GM21825 (cell line): ENCODE results near the gene MICA.
"Not testable (repeated sequence)": the region's sequence is repeated elsewhere in the genome, so short reads cannot be mapped to it uniquely, and the experiment has no call there.

Source experiments
- ATAC-seq: cut with Tn5 transposase; IDR thresholded peaks from one replicate; pipeline ENCODE4 v1.9.1; 2021; ENCODE audit warnings: mild to moderate bottlenecking, moderate library complexity; ENCODE audit not compliant: unreplicated experiment

Gene MICA

DNA sequence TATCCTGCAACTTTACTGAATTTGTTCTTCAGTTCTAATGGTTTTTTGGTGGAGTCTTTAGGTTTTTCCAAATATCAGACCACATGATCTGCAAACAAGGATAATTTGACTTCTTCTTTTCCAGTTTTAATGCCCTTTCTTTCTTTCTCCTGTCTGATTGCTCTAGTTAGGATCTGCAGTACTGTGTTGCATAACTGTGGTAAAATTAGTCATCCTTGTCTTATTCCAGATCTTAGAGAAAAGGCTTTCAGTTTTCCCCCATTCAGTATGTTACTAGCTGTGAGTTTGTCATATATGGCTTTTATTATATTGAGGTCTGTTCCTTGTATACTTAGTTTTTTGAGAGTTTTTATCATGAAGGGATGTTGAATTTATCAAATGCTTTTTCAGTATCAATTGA lies 4.3 kb downstream of the MICA start:
- ATAC-seq, result no peak

DNA sequence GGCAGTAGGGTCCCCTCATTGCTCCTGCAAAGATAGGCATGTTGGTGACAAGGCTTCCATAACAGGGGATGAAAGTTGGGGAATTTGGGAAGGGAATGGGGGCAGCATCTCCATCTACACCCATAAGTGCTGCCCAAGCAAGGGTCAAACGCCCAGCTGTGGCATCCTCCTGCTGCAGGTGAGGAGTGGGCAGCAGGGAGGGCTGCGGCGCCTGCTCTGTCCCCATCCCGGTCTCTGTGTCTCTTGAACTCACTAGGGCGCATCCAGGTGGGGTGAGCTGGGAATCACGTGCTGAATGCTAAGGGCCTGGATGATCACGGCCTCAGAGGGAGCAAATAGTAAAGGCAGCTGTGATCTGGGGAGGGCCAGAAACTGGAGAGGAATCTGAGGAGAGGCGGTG lies 9.1 kb downstream of the MICA start:
- no peak for ATAC-seq

DNA sequence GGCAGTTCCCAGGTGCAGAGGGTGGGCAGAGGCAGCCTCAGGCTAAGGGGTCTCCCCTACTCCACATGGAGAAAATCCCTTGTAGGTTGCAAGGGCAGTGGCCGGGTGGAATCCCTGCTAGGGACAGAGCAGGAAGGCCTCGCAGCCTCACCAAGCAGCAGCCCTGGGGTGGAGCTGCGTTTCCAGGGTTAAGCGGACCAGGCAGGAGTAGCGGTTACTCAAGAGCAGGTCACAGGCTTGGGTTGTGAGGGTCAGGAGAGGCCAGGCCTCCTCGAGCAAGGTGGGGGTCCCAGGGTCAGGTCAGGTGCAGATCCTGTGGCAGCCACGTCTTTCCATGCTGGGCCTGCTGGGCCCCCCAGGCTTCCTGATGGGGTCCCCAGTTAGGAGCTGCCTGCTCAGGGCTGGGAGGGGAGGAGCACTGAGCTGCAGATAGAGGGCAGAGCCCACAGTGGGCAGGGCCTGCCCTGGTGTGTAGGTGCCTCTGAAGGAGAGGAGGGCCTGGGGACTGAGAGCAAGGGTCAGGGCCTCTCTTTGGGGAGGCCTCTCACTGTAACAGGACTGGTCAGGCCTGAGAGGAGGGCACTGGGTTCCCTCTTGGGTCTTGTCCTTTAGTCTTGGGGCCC lies 10.9 kb downstream of the MICA start:
- ATAC-seq, result not testable (repeated sequence)

DNA sequence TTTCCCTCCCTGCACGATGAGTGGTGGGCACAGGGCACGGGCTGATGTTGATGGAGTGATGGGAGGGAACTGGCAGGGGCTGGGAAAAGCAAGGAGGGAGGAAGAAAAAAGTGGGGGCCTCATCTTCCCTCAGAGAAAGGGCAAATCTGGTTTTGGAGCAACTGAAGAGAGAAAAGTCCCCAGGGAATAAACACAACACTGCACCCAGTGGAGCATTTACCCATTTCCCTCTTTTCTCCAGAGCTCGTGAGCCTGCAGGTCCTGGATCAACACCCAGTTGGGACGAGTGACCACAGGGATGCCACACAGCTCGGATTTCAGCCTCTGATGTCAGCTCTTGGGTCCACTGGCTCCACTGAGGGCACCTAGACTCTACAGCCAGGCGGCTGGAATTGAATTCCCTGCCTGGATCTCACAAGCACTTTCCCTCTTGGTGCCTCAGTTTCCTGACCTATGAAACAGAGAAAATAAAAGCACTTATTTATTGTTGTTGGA lies 11.4 kb downstream of the MICA start:
- ATAC-seq, result no peak

DNA sequence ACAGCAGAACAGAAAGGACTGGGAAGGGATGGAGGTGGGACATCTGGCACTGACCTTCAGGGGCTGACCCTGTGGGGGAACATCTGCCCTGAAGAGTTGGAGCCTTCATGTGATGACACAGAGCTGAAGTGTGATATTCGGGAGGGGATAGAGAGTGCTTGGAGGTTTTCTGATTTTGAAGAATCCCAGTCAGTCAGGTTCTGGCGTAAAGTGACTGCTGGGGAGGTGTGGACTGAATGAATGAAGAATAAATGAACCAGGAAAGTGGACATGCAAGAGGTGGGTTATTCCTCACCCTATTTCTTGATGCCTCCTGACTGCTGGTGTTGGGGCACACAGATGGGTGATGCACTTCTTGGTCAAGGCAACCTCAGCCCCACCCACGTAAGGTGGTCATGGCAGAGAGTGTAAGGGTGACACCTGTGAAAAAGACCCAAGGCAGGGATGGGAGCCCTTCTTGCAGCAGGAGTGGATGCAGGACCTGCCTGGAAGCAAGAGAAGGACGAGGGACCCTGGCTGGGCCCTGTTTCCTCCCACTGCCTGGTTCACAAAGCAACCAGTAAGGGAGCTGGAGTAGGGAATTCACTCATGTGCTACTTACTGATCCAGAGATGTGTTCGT lies 13.1 kb downstream of the MICA start:
- no peak for ATAC-seq

DNA sequence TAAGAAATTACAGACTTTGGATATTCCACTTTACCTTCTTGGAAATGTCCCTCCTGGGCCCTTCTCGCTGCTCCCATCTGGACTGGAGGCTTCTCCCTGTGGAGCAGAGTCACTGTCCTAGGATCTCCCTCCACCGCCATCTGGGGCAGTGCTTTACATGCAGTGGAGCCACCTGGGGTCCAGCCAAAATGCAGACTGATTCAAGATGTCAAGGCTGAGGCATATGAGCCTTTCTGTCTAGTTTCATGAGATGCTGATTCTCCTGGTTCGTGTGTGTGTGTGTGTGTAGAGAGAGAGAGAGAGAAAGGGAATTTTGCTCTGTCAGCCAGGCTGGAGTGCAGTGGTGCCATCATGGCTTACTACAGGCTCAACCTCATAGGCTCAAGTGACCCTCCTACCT lies 14.9 kb downstream of the MICA start:
- no peak for ATAC-seq

DNA sequence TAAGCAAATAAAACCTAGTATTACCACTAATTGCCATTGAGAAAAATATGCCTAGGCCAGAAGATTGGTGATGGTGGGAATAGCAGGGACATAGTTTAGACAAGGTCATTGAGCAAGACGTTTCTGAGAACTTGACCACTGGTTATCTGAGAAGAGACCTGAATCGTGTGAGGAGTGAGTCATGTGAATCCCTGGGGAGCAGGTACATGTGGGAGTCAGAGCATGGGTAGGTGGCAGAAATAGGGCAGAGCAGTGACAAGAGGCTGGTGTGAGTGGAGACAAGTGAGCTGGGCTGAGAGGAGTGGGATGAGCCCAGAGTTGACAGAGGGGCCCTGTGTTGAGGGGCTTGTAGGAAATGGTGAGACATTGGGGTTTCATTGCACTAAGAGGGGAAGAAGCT lies 16.4 kb downstream of the MICA start:
- no peak for ATAC-seq

DNA sequence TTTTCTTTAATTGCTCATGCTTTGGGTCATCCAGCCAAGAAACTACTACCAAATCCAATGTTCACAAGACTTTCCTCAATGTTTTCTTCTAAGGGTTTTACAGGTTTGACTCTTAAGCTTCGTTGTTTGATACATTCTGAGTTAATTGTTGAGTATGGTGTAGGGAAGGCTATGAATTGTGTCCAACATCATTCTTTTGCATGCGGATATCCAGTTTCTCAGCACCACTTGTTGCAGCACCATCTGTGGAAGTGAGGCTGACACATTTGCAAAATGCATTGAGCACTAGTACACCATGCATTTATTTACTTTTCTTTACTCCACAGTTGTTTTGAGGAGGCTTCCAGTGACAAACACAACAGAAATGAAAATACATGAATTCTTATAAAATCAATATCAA lies 17.2 kb downstream of the MICA start:
- ATAC-seq, result no peak

DNA sequence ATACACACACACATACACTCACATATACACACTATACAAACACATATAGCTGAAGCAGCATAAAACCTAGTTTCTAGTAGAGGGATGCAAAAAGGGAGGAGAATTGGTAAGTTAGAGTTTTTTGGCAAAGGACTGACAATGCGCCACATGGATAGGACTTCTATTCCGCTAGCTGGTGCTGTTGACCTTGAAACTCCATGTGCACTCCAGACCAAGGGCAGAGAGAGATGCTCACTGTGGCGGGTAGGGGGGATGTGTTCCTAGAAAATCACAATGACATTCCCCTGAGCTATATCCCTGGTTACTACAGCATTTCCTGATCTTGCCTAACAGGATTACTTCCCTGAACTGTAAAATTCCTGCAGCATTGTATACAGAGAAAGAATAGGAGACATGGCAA lies 19.2 kb downstream of the MICA start:
- ATAC-seq, result no peak

DNA sequence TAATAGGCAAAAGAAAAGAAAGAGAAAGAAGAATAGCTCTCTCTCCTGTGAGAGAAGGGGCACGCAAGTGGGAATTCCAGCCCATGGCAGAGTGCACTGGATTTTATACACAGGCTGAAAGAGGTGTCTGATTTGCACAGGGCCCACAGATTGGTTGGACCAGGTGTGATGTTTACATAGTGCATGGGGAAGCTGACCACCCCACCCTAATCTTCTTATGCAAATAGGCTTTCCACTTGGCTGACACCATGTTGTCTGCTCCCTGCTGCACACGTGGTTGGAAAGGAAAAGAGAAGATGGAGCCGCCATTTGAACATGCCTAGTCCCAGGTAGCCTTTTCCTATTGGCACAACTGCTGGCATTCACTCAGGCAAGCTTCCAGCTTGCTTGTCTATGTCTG lies 20.2 kb downstream of the MICA start:
- no peak for ATAC-seq

DNA sequence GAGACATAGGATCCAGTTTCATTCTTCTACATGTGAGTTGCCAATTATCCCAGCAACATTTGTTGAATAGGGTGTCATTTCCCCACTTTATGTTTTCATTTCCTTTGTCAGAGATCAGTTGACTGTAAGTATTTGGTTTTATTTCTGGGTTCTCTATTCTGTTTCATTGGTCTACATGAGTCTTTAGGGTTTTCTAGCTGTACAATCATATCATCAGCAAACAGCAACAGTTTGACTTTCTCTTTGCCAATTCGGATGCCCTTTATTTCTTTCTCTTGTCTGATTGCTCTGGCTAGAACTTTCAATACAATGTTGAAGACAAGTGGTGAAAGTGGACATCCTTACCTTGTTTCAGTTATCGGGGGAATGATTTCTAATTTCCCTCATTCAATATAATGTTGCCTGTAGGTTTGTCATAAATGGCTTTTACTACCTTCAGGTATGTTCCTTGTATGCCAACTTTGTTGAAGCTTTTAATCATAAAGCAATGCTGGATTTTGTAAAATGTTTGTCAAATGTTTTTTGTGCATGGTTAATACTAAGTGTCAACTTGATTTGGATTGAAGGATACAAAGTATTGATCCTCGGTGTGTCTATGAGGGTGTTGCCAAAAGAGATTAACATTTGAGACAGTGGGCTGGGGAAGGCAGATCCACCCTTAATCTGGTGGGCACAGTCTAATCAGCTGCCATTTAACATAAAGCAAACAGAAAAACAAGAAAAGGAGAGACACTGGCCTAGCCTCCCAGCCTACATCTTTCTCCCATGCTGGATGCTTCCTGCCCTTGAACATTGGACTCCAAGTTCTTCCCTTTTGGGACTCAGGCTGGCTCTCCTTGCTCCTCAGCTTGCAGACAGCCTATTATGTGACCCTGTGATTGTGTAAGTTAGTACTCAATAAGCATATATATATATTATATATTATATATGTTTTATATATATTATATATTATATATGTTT lies 23.3 kb downstream of the MICA start:
- ATAC-seq, result no peak

DNA sequence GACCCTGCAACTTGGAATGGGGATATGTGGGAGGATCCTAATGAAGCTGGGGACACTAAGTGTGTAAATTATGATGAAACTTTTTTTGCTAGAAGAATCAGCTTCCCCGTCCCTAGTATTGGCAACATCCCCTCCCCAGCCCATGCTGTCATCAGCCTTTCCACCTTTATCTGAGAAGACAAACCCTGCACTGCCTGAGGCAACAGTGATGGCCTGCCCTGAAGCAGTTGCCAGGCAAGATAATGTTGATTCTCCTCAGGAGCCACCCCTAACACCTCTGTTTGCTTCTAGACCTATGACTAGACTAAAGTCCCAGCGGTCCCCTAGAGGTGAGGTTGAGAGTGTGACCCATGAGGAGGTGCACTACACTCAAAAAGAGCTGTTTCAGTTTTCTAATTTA lies 27.1 kb downstream of the MICA start:
- no peak for ATAC-seq

DNA sequence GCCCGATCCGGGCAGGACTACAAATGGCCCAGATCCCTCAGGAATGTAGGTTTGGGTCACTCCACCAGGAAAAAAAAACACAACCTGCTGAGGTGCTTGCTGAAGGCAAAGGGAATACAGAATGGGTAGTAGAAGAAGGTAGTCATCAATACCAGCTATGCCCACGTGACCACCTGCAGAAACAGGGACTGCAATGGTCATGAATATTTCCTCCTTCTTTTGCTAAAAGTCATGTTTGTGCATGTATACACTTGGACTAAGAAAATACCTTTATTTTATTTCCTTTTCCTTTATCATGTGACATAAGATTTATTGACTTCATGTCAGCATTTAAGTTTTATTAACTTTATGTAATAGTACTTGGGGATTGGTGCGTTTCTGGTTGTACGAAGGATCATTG lies 31.7 kb downstream of the MICA start:
- not testable (repeated sequence) for ATAC-seq

DNA sequence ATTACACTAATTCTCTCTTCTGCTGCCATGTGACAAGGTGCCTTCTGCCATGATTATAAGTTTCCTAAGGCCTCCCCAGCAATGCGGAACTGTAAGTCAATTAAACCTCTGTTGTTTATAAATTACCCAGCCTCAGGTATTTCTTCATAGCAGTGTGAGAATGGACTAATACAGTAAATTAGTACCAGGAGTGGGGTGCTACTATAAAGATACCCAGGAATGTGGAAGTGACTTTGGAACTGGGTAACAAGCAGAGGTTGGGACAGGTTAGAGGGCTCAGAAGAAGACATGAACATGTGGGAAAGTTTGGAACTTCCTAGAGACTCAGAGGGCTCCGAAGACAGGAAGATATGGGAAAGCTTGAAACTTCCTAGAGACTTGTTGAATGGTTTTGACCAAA lies 34.8 kb downstream of the MICA start:
- no peak for ATAC-seq

DNA sequence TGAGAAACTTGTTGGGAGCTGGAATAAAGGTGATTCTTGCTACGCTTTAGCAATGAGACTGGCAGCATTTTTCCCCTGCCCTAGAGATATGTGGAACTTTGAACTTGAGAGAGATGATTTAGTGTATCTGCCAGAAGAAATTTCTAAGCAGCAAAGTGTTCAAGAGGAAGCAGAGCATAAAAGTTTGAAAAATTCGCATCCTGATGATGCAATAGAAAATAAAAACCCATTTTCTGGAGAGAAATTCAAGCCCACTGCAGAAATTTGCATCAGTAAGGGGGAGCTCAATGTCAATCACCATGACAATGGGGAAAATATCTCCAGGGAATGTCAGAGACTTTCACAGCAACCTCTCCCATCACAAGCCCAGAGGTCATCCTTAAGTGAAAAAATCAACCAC lies 35.3 kb downstream of the MICA start:
- no peak for ATAC-seq

DNA sequence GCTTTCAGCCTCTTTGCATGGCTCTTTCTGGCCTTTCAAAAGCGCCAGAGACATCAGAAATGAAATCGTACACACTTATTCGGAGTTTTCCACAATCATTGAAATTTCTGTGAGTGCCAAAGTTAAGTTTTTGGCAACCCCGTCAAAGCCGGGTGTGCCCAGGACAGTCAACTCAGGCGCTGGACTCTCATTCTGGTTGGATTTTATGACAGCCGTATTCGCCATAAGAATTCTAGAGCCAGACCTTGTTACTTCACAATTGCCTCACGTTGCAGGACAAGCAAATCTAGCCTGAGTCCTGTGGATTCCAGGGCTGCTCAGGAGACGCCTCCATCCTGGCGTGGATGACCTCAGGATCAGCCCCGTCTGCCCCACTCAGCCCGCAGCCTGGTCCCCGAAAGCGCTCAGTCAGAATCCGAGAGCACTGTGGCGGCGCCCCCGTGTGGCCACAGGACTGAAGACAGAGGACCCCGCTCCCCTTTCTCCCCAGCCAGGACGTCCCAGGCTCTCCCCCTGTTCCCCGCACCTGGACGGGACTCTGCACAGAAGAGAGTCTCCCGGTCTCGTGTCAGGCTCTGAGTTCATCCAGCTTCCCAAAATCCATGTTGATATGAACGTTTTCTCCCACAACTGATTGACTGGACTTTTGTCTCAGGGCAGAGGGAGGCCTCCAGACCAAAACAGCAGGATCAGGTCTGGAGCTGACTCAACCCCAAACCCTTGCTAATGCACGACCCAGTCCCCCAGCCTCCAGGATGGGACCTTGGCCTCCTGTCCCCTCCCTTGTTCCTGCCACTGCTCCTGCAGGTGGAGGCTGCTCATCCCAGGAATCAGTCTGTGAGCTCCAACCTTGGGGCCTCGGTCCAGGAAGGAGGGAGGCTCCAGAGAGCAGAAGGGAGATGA lies 38.2 kb downstream of the MICA start:
- ATAC-seq, result peak; percentile 70

DNA sequence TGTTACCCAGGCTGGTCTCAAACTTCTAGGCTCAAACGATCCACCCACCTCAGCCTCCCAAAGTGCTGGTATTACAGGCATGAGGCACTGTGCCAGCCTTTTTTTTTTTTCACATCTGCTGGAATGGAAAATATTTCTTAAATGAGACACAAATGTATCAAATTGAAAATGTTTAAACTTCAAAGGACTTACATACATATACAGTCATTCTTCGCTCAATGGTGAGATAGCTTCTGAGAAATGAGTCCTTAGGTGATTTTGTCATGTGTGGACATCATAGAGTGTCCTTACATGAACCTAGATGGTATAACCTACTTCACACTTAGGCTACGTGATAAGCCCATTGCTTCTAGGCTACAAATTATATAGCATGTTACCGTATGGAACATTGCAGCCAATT lies 43.1 kb downstream of the MICA start:
- ATAC-seq, result no peak

DNA sequence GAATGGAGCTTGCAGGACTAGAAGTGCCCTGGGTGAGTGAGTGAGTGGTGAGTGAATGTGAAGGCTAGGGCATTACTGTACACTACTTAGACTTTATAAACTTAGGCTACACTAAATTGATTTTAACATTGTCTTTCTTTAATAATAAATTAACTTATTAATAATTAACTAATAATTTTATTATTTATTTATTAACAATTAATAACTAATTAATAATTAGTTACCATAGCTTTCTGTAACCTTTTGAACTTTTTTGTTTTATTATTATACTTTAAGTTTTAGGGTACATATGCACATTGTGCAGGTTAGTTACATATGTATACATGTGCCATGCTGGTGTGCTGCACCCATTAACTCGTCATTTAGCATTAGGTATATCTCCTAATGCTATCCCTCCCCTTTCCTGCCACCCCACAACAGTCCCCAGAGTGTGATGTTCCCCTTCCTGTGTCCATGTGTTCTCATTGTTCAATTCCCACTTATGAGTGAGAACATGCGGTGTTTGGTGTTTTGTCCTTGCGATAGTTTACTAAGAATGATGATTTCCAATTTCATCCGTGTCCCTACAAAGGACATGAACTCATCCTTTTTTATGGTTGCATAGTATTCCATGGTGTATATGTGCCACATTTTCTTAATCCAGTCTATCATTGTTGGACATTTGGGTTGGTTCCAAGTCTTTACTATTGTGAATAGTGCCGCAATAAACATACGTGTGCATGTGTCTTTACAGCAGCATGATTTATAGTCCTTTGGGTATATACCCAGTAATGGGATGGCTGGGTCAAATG lies 43.8 kb downstream of the MICA start:
- not testable (repeated sequence) for ATAC-seq

DNA sequence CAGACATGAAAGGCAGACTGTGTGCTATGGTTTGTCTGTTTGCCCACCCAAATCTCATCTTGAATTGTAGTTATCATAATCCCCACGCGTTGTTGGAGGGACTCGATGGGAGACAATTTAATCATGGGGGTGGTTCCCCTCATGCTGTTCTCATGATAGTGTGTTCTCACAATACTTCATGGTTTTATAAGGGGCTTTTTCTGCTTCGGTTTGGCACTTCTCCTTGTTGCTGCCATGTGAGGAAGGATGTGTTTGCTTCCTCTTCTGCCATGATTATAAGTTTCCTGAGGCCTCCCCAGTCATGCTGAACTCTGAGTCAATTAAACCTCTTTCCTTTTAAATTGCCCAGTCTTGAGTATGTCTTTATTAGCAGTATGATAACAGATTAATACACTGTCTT lies 47.4 kb downstream of the MICA start:
- no peak for ATAC-seq

DNA sequence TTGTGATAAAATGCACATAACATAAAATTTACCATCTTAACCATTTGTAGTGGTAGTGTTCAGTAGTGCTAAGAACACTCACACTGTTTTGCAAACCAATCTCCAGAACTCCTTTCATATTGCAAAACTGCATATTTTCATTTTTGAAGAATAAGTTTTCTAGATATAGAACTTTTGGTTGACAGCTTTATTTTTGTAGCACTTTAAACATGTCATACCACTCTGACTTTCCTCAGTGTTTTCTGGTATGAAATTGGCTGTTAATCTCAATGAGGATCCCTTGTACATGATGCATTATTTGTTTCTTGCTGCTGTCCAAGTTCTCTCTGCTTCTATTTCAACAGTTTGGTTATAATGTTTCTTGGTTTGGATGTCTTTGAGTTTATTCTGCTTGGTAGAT lies 49.5 kb downstream of the MICA start:
- no peak for ATAC-seq
